K562 (cell line): ENCODE results near the gene AQP5. TPM values are rescaled to one million over a fixed set of nuclear protein-coding genes. Genes with fewer than 3 reads are reported as not detected.

Experiments used
- ATAC-seq: fragments of 200-7000 bp; cut with Tn5 transposase; 3 replicates; pipeline ENCODE4 v1.9.1; 2020; ENCODE audit warnings: moderate library complexity
- BruUV-seq: library from RNA; stranded (reverse); fragments of 400-500 nt; replicated peaks from 2 replicates; lab custom pipeline; 2021; lab: Mats Ljungman, UMichigan
- CTCF ChIA-PET: fragments of 300-600 bp; formaldehyde crosslinking; extraction: SDS; loops from one replicate; lab custom pipeline; 2021; ENCODE audit warnings: low intra/inter-chr PET ratio; lab: Yijun Ruan, JAX
- POLR2A ChIA-PET: fragments of 300-600, 350-650 bp; sonication (Branson Sonifier 250); formaldehyde crosslinking; extraction: SDS; loops from one replicate; lab custom pipeline; 2021; ENCODE audit warnings: antibody characterized with exemption, inconsistent platforms; lab: Yijun Ruan, JAX
- DNase-seq, 4 experiments: peaks; one replicate each; pipeline versions ENCODE4 v3.0.0 to v3.0.0-alpha.2; 2011 to 2018; ENCODE audit warnings: low spot score in 3 of 4, mixed read lengths in 3 of 4; ENCODE audit errors: extremely low read depth in 1 of 4
- FAIRE-seq: peaks from 2 replicates; lab custom pipeline; 2011; peaks lifted over from hg19 to GRCh38; lab: Jason Lieb, UNC
- H2AFZ ChIP-seq: 2 replicates; pipeline ENCODE4 v1.6.0; 2011; ENCODE audit warnings: low read depth, low read length, control low read depth, inconsistent platforms
- H3K27ac ChIP-seq: fragments of 200-600 bp; 3 replicates; pipeline ENCODE4 v1.8.0; 2011; ENCODE audit warnings: low read depth, mild to moderate bottlenecking, control low read depth, inconsistent platforms, low read length, moderate library complexity, mixed read lengths; ENCODE audit errors: extremely low read depth
- H3K27me3 ChIP-seq, 2 experiments: fragments of 300-600 bp in 1 of 2; 2 replicates in 1 of 2; 3 replicates in 1 of 2; pipeline versions ENCODE4 v1.6.0 to v1.8.0; 2011; ENCODE audit warnings: inconsistent platforms in 2 of 2, low read length in 2 of 2, mild to moderate bottlenecking in 1 of 2, mixed read lengths in 1 of 2, moderate library complexity in 1 of 2; ENCODE audit not compliant: control insufficient read depth in 2 of 2, insufficient read depth in 2 of 2
- H3K36me3 ChIP-seq: fragments of 300-600 bp; 3 replicates; pipeline ENCODE4 v1.8.0; 2011; ENCODE audit warnings: mild to moderate bottlenecking, low read length, inconsistent platforms; ENCODE audit not compliant: control insufficient read depth, insufficient read depth
- H3K4me1 ChIP-seq, 2 experiments: fragments of 200-600 bp in 1 of 2; replicated peaks in 1 of 2; 2 replicates in 1 of 2; 3 replicates in 1 of 2; pipeline versions ENCODE4 v1.5.1 to v1.8.0; 2011; ENCODE audit warnings: inconsistent platforms in 2 of 2, low read length in 2 of 2, mild to moderate bottlenecking in 1 of 2, mixed read lengths in 1 of 2, moderate library complexity in 1 of 2; ENCODE audit not compliant: control insufficient read depth in 2 of 2, insufficient read depth in 2 of 2
- H3K4me2 ChIP-seq: 2 replicates; pipeline ENCODE4 v1.6.1; 2011; ENCODE audit warnings: low read length, control low read depth, inconsistent platforms, mixed read lengths; ENCODE audit not compliant: insufficient read depth
- H3K4me3 ChIP-seq: fragments of 200-600 bp; sonication (generic), shearing (Covaris generic); 2 replicates; pipeline ENCODE4 v1.5.1; 2016; ENCODE audit warnings: control low read depth, inconsistent platforms
- H3K79me2 ChIP-seq: fragments of 200-600 bp; 3 replicates; pipeline ENCODE4 v1.8.0; 2011; ENCODE audit warnings: low read length, inconsistent platforms; ENCODE audit not compliant: control insufficient read depth, insufficient read depth
- H3K9ac ChIP-seq, 2 experiments: 2 replicates each; pipeline versions ENCODE4 v1.6.0 to v1.6.1; 2011; ENCODE audit warnings: low read depth in 2 of 2, low read length in 2 of 2, control low read depth in 1 of 2, inconsistent platforms in 1 of 2, mild to moderate bottlenecking in 1 of 2, mixed read lengths in 1 of 2; ENCODE audit not compliant: insufficient read depth in 1 of 2
- H3K9me1 ChIP-seq: one replicate; pipeline ENCODE4 v1.6.0; 2011; ENCODE audit warnings: inconsistent platforms, mild to moderate bottlenecking, low read length, moderate library complexity; ENCODE audit not compliant: control insufficient read depth, insufficient read depth
- H3K9me3 ChIP-seq: replicated peaks from 2 replicates; pipeline ENCODE4 v1.5.1; 2011; ENCODE audit warnings: low read depth, low read length, inconsistent platforms; ENCODE audit not compliant: control insufficient read depth, insufficient read depth
- H4K20me1 ChIP-seq: replicated peaks from 2 replicates; pipeline ENCODE4 v1.6.1; 2011; ENCODE audit warnings: low read length, inconsistent platforms, mixed read lengths; ENCODE audit not compliant: control insufficient read depth, insufficient read depth
- CBX2 ChIP-seq: fragments of 200-600 bp; sonication (generic); IDR thresholded peaks from one replicate; pipeline ENCODE4 v1.6.1; 2012; ENCODE audit warnings: mild to moderate bottlenecking, low read length, inconsistent platforms; ENCODE audit not compliant: insufficient read depth, poor library complexity, severe bottlenecking
- E2F5 ChIP-seq: sonication (generic); formaldehyde crosslinking; IDR thresholded peaks from 2 replicates; pipeline ENCODE4 v1.8.0; 2022; ENCODE audit warnings: mild to moderate bottlenecking, missing genetic modification reagents
- HNRNPH1 ChIP-seq: fragments of 200-400 bp; formaldehyde crosslinking; optimal IDR thresholded peaks from 2 replicates; pipeline ENCODE3; 2017; ENCODE audit warnings: low read depth, mild to moderate bottlenecking, low read length, moderate library complexity
- KLF6 ChIP-seq: fragments of 250-450 bp; sonication (Bioruptor Pico); IDR thresholded peaks from 2 replicates; pipeline ENCODE4 v1.4.0; 2020; ENCODE audit warnings: mild to moderate bottlenecking, moderate library complexity, borderline replicate concordance
- MXI1 ChIP-seq: IDR thresholded peaks from 2 replicates; pipeline ENCODE4 v1.6.1; 2011; ENCODE audit warnings: low read depth, mild to moderate bottlenecking, improper control_type of control experiment, low read length
- ZNF165 ChIP-seq: fragments of 250-450 bp; sonication (Bioruptor Pico); IDR thresholded peaks from 2 replicates; pipeline ENCODE4 v1.4.0; 2020; ENCODE audit warnings: borderline replicate concordance
- ZNF77 ChIP-seq: fragments of 250-450 bp; sonication (Bioruptor Pico); IDR thresholded peaks from 2 replicates; pipeline ENCODE4 v1.5.0; 2020
- WGBS: fragments of 100-300 bp; shearing (Covaris generic); methylation state at CpG from one replicate; pipeline ENCODE4 v1.1.6; 2016; ENCODE audit warnings: low coverage, mixed read lengths; ENCODE audit not compliant: insufficient coverage; ENCODE audit errors: missing lambda C conversion rate; 5-methylcytosine and 5-hydroxymethylcytosine counted together
- in situ Hi-C: fragments of 300-500 bp; cut with MboI; formaldehyde crosslinking; loops from 4 replicates; pipeline ENCODE4 v1.15.0; 2018; ENCODE audit warnings: inconsistent platforms, mixed read lengths
- intact Hi-C: fragments of 100-400 bp; cut with micrococcal nuclease; formaldehyde crosslinking; loops from 2 replicates; pipeline ENCODE4 v1.14.2; 2022
- polyA plus RNA-seq, 8 experiments: library from polyadenylated mRNA; depleted of rRNA in 4 of 8; stranded (reverse) in 5 of 8; unstranded in 3 of 8; fragments of >200 nt; fragmentation: Nextera tagmentation in 2 of 8; fragmentation: Illumina TruSeq in 1 of 8; extraction: Ambion mirVana in 2 of 8; extraction: Trizol in 1 of 8; gene quantifications; 2 replicates each; pipeline versions ENCODE4 v1.2.1 to v1.2.3, GENCODE V29; 2011 to 2014; ENCODE audit warnings: inconsistent platforms in 1 of 8, missing spikeins in 1 of 8
- total RNA-seq, 7 experiments: library from RNA; depleted of rRNA in 6 of 7; stranded (reverse); fragments of >200 nt in 6 of 7; fragmentation: Illumina TruSeq in 2 of 7; extraction: Trizol in 2 of 7; gene quantifications; 2 replicates each; pipeline versions ENCODE4 v1.2.1 to v1.2.3, GENCODE V29; 2011 to 2021; ENCODE audit warnings: low replicate concordance in 1 of 7

Gene AQP5
- total and polyA plus RNA-seq, 9 of the 15 experiments (the other 6 are each of a cell fraction or from before 2014, with no cell fraction given) = not detected

DNA sequence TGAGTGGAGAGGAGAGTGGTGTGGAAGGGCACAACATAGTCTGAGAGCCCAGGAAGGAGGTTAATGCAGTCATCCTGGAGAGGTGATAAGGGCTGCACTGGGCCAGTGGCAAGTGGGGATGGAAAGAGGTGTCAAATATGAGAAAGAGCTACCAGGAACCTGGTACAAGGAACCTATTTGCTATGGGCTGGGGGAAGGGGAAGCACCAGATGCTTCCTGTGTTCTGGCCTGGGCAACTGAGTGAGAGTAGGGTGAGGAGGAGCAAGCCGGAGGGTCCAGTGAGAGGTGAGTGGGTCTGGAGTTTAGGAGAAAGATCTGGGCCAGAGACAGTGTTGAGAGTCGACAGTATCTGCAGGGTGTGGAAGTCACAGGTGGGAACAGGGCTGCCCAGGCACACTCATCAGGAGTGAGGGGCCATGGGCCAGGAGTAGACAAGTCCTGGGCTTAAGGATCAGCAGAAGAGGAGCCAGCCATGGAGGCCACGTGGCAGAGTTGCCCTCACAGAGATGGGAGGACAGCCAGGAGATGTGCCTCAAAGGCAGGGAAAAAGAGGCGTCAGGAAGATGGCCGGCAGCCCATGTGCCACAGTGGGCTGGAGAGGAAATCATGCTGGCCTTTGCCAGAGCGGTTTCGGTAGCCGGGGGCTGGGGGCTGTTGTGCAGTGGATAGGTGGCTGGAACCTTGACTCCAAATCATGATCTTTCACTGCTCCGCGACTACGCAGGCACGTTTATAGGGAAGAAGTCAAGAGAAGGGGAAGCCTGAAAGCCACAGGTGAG is 8.2 kb downstream of the AQP5 start:
- Histone ChIP-seq H3K27ac (no peak overlapping the region), H3K4me3 (no peak overlapping the region), H3K9ac (no peak overlapping the region), H3K79me2 (no peaks in the 10 kb centered on the region), H3K36me3 (no peaks in the 10 kb centered on the region), H3K4me1 (peaks cover 12 to 44% of the 10 kb centered on the region in 2 experiments; a peak in 4 of 5 replicates), H3K27me3 (peaks cover 28 to 71% of the 10 kb centered on the region in 2 experiments; a peak in 4 of 5 replicates), H4K20me1 (peaks cover 18% of the 10 kb centered on the region), H3K9me1 (no peaks in the 10 kb centered on the region), H3K4me2 (no peak overlapping the region), H3K9me3 (no peaks in the 10 kb centered on the region), H2AFZ (no peak overlapping the region)
- no TSS peak for BruUV-seq
- CTCF ChIA-PET = interaction anchor here (0.6 to 5.4 kb wide), 2 partner anchors 9 to 100 kb away, joined by 3 to 43 read pairs; no protein-coding TSS in a partner anchor
- in situ Hi-C loops (loop anchor here (5.0 kb wide), 2 partner anchors 97 to 197 kb away; partner anchors contain the start of gene CERS5), intact Hi-C loops (no loop called here)
- DNase-seq (no peak), FAIRE-seq (no peak), ATAC-seq (no peak)
- WGBS = 24% methylated on average over 12 of the region's 12 CpGs
- TF ChIP-seq ZNF77 (CRISPR knock-in tag) (no peak), KLF6 (no peak), HNRNPH1 (no peak), ZNF165 (CRISPR knock-in tag) (no peak), CBX2 (no peak), MXI1 (no peak), E2F5 (CRISPR knock-in tag) (no peak)
- POLR2A ChIA-PET = interaction anchor here (0.6 to 1.7 kb wide), 5 partner anchors 12 to 228 kb away, joined by 3 to 6 read pairs (median 3); no protein-coding TSS in a partner anchor
